Mesendoderm (in vitro differentiated cells): ENCODE data around the gene EXOC1.
"Not testable (repeated sequence)": the region's sequence is repeated elsewhere in the genome, so short reads cannot be mapped to it uniquely, and the experiment has no call there.

Source experiments
- DNase-seq: peaks from one replicate; pipeline ENCODE4 v3.0.0; 2013
- H2AK5ac ChIP-seq: 2 replicates; pipeline ENCODE4 v1.6.1; 2013; ENCODE audit warnings: low read length, inconsistent platforms
- H2BK120ac ChIP-seq: 2 replicates; pipeline ENCODE4 v1.6.1; 2013; ENCODE audit warnings: low read depth, mild to moderate bottlenecking, low read length, moderate library complexity, mixed read lengths
- H2BK15ac ChIP-seq: replicated peaks from 2 replicates; pipeline ENCODE4 v1.6.1; 2013; ENCODE audit warnings: low read depth, mild to moderate bottlenecking, moderate library complexity
- H2BK5ac ChIP-seq: 2 replicates; pipeline ENCODE4 v1.6.1; 2013; ENCODE audit warnings: low read length, inconsistent platforms
- H3K18ac ChIP-seq: 2 replicates; pipeline ENCODE4 v1.6.1; 2013; ENCODE audit warnings: mild to moderate bottlenecking, low read length, mixed read lengths
- H3K23ac ChIP-seq: one replicate; pipeline ENCODE4 v1.6.1; 2013; ENCODE audit warnings: low read length
- H3K27ac ChIP-seq: 2 replicates; pipeline ENCODE4 v1.5.1; 2013; ENCODE audit warnings: low read depth, mild to moderate bottlenecking, inconsistent platforms, low read length, moderate library complexity
- H3K27me3 ChIP-seq: 2 replicates; pipeline ENCODE4 v1.6.1; 2013; ENCODE audit warnings: low read length, control low read depth, mild to moderate bottlenecking, inconsistent platforms; ENCODE audit not compliant: insufficient read depth, poor library complexity
- H3K36me3 ChIP-seq: 2 replicates; pipeline ENCODE4 v1.6.1; 2013; ENCODE audit warnings: low read length, inconsistent platforms; ENCODE audit not compliant: control insufficient read depth, insufficient read depth
- H3K4ac ChIP-seq: one replicate; pipeline ENCODE4 v1.6.1; 2013; ENCODE audit warnings: low read depth, mild to moderate bottlenecking, low read length, moderate library complexity
- H3K4me1 ChIP-seq: 2 replicates; pipeline ENCODE4 v1.6.1; 2013; ENCODE audit warnings: low read depth, low read length, inconsistent platforms; ENCODE audit not compliant: control insufficient read depth
- H3K4me2 ChIP-seq: 2 replicates; pipeline ENCODE4 v1.6.1; 2013; ENCODE audit warnings: low read length
- H3K4me3 ChIP-seq: 2 replicates; pipeline ENCODE4 v1.5.1; 2013; ENCODE audit warnings: mild to moderate bottlenecking, low read length
- H3K56ac ChIP-seq: one replicate; pipeline ENCODE4 v1.6.1; 2013; ENCODE audit warnings: low read length
- H3K79me1 ChIP-seq: 2 replicates; pipeline ENCODE4 v1.6.1; 2013; ENCODE audit warnings: low read length, inconsistent platforms
- H3K79me2 ChIP-seq: 2 replicates; pipeline ENCODE4 v1.6.1; 2013; ENCODE audit warnings: mild to moderate bottlenecking, low read length; ENCODE audit not compliant: control insufficient read depth, insufficient read depth
- H3K9ac ChIP-seq: 2 replicates; pipeline ENCODE4 v1.6.1; 2013; ENCODE audit warnings: low read length, inconsistent platforms
- H4K5ac ChIP-seq: one replicate; pipeline ENCODE4 v1.6.1; 2013; ENCODE audit warnings: low read length
- H4K8ac ChIP-seq: one replicate; pipeline ENCODE4 v1.6.1; 2013; ENCODE audit warnings: low read depth, mild to moderate bottlenecking, control low read depth, low read length, moderate library complexity
- WGBS: extraction: QIAGEN DNeasy Blood & Tissue Kit; methylation state at CpG from one replicate; pipeline ENCODE4 v1.1.7; 2013; ENCODE audit warnings: low lambda C conversion rate, missing lambda C conversion rate; ENCODE audit not compliant: insufficient coverage; ENCODE audit errors: extremely low coverage; 5-methylcytosine and 5-hydroxymethylcytosine counted together

EXOC1 gene

DNA sequence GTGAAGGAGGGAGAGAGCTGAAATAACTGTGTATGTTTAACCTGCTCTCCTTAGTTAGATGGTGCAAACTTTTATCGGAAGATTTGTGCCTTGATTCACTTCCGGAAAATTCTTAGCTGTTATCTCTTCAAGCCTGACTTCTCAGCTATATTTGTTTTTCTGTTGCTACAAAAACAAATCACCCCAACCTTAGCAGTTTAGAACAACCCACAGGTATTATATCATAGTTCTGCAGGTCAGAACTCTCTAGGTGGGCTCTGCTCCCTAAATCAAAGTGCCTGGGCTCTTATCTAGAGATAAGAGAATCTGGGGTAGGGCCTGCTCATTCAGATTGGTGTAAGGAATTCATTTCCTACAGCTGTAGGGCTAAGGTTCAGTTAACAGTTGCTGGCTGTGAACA, 80.2 kb downstream of the EXOC1 start:
- DNase-seq = peak; percentile 66
- Histone ChIP-seq H2BK5ac (no peak overlapping the region), H2AK5ac (no peak overlapping the region), H3K4me1 (no peaks in the 10 kb centered on the region), H4K8ac (no peak overlapping the region), H3K27ac (no peak overlapping the region), H3K79me1 (no peaks in the 10 kb centered on the region), H3K56ac (no peak overlapping the region), H3K4me2 (no peak overlapping the region), H3K36me3 (no peaks in the 10 kb centered on the region), H3K23ac (no peak overlapping the region), H3K18ac (no peak overlapping the region), H3K4ac (no peak overlapping the region), H2BK120ac (no peak overlapping the region), H3K4me3 (no peak overlapping the region), H3K27me3 (no peaks in the 10 kb centered on the region), H4K5ac (no peak overlapping the region), H3K9ac (no peak overlapping the region), H2BK15ac (no peak overlapping the region), H3K79me2 (no peaks in the 10 kb centered on the region)
- no CpG with 5 or more reads among the region's 2 CpGs for WGBS

DNA sequence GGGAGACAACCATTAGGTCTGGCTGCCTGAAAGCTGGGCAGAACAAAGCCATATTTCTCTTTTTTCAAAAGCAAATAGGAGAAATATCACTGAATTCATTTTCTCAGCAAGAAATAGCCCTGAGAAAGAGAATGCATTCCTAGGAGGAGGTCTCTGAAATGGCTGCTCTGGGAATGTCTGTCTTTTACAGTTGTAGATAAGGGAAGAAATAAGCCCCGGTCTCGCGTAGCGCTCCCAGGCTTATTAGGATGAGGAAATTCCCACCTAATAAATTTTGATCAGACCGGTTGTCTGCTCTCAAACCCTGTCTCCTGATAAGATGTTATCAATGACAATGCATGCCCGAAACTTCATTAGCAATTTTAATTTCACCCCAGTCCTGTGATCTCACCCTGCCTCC, 82.5 kb downstream of the EXOC1 start:
- not testable (repeated sequence) for H3K4me1 ChIP-seq, H2BK120ac ChIP-seq, H3K36me3 ChIP-seq, H3K79me2 ChIP-seq, H3K18ac ChIP-seq, H3K27ac ChIP-seq, H3K27me3 ChIP-seq, H3K79me1 ChIP-seq, H3K23ac ChIP-seq, H2BK15ac ChIP-seq, H4K8ac ChIP-seq, H4K5ac ChIP-seq, H2AK5ac ChIP-seq, H3K4me2 ChIP-seq, H3K4ac ChIP-seq, DNase-seq, H3K4me3 ChIP-seq, H3K56ac ChIP-seq, H2BK5ac ChIP-seq, H3K9ac ChIP-seq
- WGBS = no CpG with 5 or more reads among the region's 6 CpGs

DNA sequence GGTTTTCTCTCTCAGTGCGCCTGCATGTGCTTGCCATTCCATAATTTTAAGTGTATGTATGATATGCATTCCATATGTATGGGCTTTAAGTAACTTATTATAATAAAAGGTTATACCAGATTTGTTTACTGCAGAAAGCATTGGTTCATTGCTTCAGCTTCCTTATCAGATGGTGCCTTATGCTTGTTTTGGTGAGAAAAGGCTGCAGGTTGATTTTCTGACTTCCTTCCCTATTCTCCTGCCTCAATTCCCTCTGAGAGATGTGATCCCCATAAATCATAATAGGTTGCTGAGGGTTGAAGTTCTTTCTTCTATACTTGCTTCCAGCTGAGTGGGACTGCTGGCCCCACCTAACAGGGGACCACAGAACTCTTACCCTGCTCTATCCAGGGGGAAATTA, 85.0 kb downstream of the EXOC1 start:
- H2BK5ac ChIP-seq = no peak overlapping the region
- H2AK5ac ChIP-seq = no peak overlapping the region
- no peak overlapping the region for H3K9ac ChIP-seq
- H3K79me2 ChIP-seq = no peaks in the 10 kb centered on the region
- H3K4me2 ChIP-seq = no peak overlapping the region
- WGBS = no CpG with 5 or more reads among the region's 1 CpG
- no peaks in the 10 kb centered on the region for H3K27me3 ChIP-seq
- H3K4me1 ChIP-seq = no peaks in the 10 kb centered on the region
- no peak overlapping the region for H3K27ac ChIP-seq
- no peaks in the 10 kb centered on the region for H3K36me3 ChIP-seq
- no peak overlapping the region for H3K23ac ChIP-seq
- no peaks in the 10 kb centered on the region for H3K79me1 ChIP-seq
- H2BK120ac ChIP-seq = no peak overlapping the region
- H4K8ac ChIP-seq = no peak overlapping the region
- no peak overlapping the region for H3K4me3 ChIP-seq
- no peak overlapping the region for H4K5ac ChIP-seq
- no peak for DNase-seq
- H3K18ac ChIP-seq = no peak overlapping the region
- no peak overlapping the region for H3K4ac ChIP-seq
- H3K56ac ChIP-seq = no peak overlapping the region
- H2BK15ac ChIP-seq = no peak overlapping the region

DNA sequence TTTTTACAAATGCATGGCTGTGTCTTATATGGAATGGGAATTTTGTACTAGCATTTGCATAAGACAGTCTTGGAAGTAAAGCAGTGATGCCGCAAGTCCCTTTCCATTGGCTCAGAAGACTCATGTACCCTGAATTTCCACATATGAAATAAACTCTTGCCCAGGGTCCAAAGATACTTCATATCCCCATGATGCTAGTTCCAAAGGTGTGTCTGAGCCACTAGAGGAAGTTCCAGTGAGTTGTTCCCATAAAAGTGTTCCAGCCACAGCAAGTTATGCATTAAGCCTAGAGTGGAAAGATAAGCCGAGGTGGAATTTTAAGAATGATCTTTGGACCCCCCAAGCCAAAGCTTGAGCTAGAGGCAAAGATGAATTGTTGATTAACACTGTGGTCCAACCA, 86.0 kb downstream of the EXOC1 start:
- Histone ChIP-seq H2BK15ac (no peak overlapping the region), H3K4ac (no peak overlapping the region), H4K8ac (no peak overlapping the region), H3K4me1 (no peaks in the 10 kb centered on the region), H2BK120ac (no peak overlapping the region), H3K79me2 (no peaks in the 10 kb centered on the region), H3K9ac (no peak overlapping the region), H3K27me3 (no peaks in the 10 kb centered on the region), H3K36me3 (no peaks in the 10 kb centered on the region), H4K5ac (no peak overlapping the region), H2BK5ac (no peak overlapping the region), H3K27ac (no peak overlapping the region), H3K23ac (no peak overlapping the region), H3K79me1 (no peaks in the 10 kb centered on the region), H3K4me3 (no peak overlapping the region), H3K4me2 (no peak overlapping the region), H3K56ac (no peak overlapping the region), H3K18ac (no peak overlapping the region), H2AK5ac (no peak overlapping the region)
- WGBS = no CpG with 5 or more reads among the region's 2 CpGs
- no peak for DNase-seq

DNA sequence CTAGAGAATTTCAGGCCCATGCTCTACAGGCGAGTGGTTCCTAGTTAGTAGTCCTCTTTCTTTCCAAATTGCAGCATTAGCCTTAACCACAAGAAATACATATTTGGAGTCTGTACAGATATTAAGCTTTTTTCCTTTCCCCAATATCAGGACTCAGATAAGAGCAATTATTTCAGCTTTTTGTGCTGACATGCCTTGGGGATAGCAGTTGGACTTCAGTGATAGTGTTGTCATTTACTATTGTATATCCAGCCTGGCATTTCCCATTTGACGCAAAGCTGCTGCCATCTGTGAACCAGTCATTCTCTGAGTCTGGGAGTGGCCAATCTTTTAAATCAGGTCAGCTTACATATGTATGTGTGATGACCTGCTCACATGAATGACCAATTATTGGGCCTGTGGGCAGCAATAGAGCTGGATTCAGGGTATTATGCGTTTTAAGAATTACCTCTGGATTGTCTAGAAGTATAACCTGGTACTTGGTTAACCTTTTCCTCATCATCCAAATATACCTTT, 88.5 kb downstream of the EXOC1 start:
- Histone ChIP-seq H3K36me3 (no peaks in the 10 kb centered on the region), H3K79me1 (no peaks in the 10 kb centered on the region), H3K27ac (no peak overlapping the region), H3K79me2 (no peaks in the 10 kb centered on the region), H2BK5ac (no peak overlapping the region), H3K23ac (no peak overlapping the region), H3K27me3 (no peaks in the 10 kb centered on the region), H3K4me1 (no peaks in the 10 kb centered on the region), H3K56ac (no peak overlapping the region), H3K18ac (no peak overlapping the region), H3K4ac (no peak overlapping the region), H4K8ac (no peak overlapping the region), H3K9ac (no peak overlapping the region), H4K5ac (no peak overlapping the region), H2BK15ac (no peak overlapping the region), H3K4me2 (no peak overlapping the region), H3K4me3 (no peak overlapping the region), H2AK5ac (no peak overlapping the region), H2BK120ac (no peak overlapping the region)
- DNase-seq = no peak
- WGBS = no CpG with 5 or more reads among the region's 3 CpGs

DNA sequence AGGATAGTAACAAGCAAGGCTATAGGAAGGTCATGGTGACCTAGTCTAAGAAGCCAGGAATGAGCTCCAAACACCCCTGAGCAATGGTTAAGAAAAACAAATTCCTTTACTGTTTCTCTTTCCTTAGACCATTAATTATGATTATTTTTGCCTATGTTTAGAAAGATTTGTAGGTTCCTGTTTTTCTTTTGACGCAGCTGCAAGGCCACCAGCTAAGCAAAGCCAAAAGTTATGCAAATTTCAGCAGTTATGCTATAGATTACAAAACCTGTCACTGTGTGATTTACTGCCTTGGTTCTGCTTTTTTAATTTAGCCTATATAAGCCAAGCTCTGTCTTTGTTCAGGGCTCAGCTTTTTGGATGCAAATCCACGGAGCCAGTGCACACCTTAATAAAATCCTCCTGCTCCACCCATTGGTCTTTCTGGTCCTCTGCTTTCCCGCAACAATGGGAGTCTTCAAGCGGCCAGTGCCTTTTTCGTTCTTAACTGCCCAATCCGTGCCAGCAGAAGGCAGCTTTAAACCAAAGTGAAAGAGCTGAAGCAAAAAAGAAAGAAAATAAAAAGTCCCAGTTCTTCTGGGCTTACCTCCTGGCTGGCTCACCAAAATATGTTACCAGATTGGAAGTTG, 93.9 kb downstream of the EXOC1 start:
- Histone ChIP-seq H3K9ac (no peak overlapping the region), H2BK120ac (no peak overlapping the region), H3K36me3 (no peaks in the 10 kb centered on the region), H3K18ac (no peak overlapping the region), H3K4me2 (no peak overlapping the region), H3K23ac (no peak overlapping the region), H3K56ac (no peak overlapping the region), H2BK5ac (no peak overlapping the region), H2AK5ac (peak overlapping the region; percentile 22), H3K4me1 (peaks cover 5% of the 10 kb centered on the region), H3K27ac (no peak overlapping the region), H2BK15ac (no peak overlapping the region), H4K5ac (no peak overlapping the region), H3K4ac (no peak overlapping the region), H4K8ac (no peak overlapping the region), H3K27me3 (no peaks in the 10 kb centered on the region), H3K79me1 (peaks cover 4% of the 10 kb centered on the region), H3K4me3 (no peak overlapping the region), H3K79me2 (peaks cover 9% of the 10 kb centered on the region)
- DNase-seq = no peak
- WGBS = no CpG with 5 or more reads among the region's 6 CpGs
